IPS-20b (cell line): Measurements from ENCODE around the gene TLE7.

Experiments used
- H3K27ac ChIP-seq: one replicate; pipeline ENCODE4 v1.5.1; 2013; ENCODE audit warnings: low read length
- H3K27me3 ChIP-seq: 2 replicates; pipeline ENCODE4 v1.6.1; 2013; ENCODE audit warnings: mild to moderate bottlenecking, low read length, inconsistent platforms; ENCODE audit not compliant: insufficient read depth
- H3K36me3 ChIP-seq: 2 replicates; pipeline ENCODE4 v1.6.1; 2013; ENCODE audit warnings: low read depth, mild to moderate bottlenecking, inconsistent platforms, low read length, moderate library complexity; ENCODE audit not compliant: insufficient read depth
- H3K4me1 ChIP-seq: 2 replicates; pipeline ENCODE4 v1.6.1; 2013; ENCODE audit warnings: mild to moderate bottlenecking, control low read depth, inconsistent platforms, low read length, moderate library complexity; ENCODE audit not compliant: insufficient read depth
- H3K4me3 ChIP-seq: 2 replicates; pipeline ENCODE4 v1.5.1; 2013; ENCODE audit warnings: mild to moderate bottlenecking, low read length, inconsistent platforms
- H3K9ac ChIP-seq: 2 replicates; pipeline ENCODE4 v1.6.1; 2013; ENCODE audit warnings: low read depth, mild to moderate bottlenecking, inconsistent platforms, low read length, moderate library complexity
- H3K9me3 ChIP-seq: 2 replicates; pipeline ENCODE4 v1.6.1; 2013; ENCODE audit warnings: mild to moderate bottlenecking, low read depth, low read length, inconsistent platforms; ENCODE audit not compliant: insufficient read depth

The TLE7 gene

DNA sequence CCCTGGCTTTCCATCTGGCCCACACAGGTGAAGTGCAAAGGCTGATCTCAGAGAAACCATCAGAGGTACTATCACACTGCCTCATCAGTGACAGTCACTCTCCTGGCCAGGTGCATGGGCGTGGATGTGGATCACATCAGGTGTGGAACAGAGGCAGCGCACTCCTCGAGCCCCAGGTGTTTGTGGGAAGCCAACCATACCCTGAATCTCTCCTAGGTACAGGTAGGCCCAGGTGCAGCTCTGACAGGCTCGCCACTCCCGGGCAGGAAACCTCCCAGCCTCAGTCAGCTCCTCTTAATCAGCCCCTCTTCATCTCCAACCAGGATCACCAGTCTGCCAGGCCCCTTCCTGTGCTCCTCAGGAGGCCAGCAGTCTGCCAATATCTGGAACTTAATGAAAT is 31.7 kb downstream of the TLE7 start:
- Histone ChIP-seq H3K9ac (no peak overlapping the region), H3K4me1 (peaks cover 4% of the 10 kb centered on the region; the same call in 1 of the 2 replicates), H3K9me3 (no peaks in the 10 kb centered on the region), H3K27ac (no peak overlapping the region), H3K27me3 (peaks cover 12% of the 10 kb centered on the region), H3K36me3 (no peaks in the 10 kb centered on the region), H3K4me3 (no peak overlapping the region)

DNA sequence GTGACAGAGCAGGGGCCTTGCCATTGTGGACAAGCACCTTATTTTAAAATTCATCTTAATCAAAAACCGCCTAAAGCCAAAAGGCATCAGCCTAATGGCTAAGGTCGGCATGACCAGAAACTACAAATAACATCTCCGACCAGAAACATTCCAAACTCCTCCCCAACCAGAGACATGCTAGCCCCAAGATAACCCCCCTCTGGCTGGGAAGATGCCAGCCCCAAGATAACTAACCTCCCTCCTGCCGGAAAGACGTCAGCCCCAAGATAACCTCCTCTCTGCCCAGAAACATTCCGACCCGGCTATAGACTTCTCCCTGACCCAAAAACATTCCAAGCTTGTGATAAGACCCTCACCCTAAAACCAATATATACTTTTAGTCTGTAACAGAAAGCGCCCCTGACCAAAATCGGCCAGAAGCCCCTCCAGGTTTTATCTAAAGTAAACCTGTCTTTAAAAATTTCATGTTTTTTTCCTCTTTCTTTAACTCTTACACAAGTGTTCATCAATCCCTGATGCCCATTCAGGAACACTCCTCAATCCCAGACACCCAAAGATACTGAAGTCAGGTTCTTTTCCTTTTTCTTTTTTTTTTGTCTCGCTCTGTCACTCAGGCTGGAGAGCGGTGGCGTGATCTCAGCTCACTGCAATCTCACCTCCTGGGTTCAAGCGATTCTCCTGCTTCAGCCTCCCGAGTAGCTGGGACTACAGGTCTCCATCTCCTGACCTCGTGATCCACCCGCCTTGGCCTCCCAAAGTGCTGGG is 32.7 kb downstream of the TLE7 start:
- no peak overlapping the region for H3K27ac ChIP-seq
- H3K36me3 ChIP-seq = no peaks in the 10 kb centered on the region
- no peak overlapping the region for H3K4me3 ChIP-seq
- no peak overlapping the region for H3K9ac ChIP-seq
- H3K9me3 ChIP-seq = peaks cover 9% of the 10 kb centered on the region
- H3K4me1 ChIP-seq = peaks cover 4% of the 10 kb centered on the region; the same call in 1 of the 2 replicates
- peaks cover 12% of the 10 kb centered on the region for H3K27me3 ChIP-seq

GRCh38 chr16:71408536-71408935 is 33.3 kb downstream of the TLE7 start:
- peaks cover 6% of the 10 kb centered on the region for H3K27me3 ChIP-seq
- H3K4me3 ChIP-seq = no peak overlapping the region
- H3K9ac ChIP-seq = no peak overlapping the region
- H3K27ac ChIP-seq = no peak overlapping the region
- H3K4me1 ChIP-seq = peaks cover 4% of the 10 kb centered on the region; the same call in 1 of the 2 replicates
- no peaks in the 10 kb centered on the region for H3K36me3 ChIP-seq
- H3K9me3 ChIP-seq = peaks cover 10% of the 10 kb centered on the region

GRCh38 chr16:71407731-71408130 is 34.1 kb downstream of the TLE7 start:
- H3K4me3 ChIP-seq = no peak overlapping the region
- H3K27ac ChIP-seq = no peak overlapping the region
- H3K27me3 ChIP-seq = no peaks in the 10 kb centered on the region; the same call in 1 of the 2 replicates
- H3K9ac ChIP-seq = no peak overlapping the region
- H3K36me3 ChIP-seq = no peaks in the 10 kb centered on the region
- peaks cover 10% of the 10 kb centered on the region for H3K9me3 ChIP-seq
- H3K4me1 ChIP-seq = no peaks in the 10 kb centered on the region

DNA sequence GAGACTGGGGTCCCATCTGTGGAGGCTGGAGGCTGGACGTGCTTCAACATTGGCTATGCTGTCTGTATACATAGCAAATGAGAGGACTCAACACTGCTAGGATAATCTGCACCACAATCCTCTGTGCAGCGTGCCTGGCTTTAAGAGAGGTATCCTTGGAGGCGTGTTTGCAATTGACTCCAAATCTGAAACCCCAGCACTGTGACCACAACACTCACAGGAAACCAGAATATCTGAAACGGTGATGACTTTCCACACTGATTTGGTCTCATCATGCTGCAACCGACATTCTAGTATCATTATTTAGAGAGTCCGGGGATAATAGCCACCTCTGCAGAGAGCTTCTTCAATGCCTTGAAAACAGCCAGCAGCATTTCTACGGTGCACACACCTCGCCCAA is 35.1 kb downstream of the TLE7 start:
- Histone ChIP-seq H3K36me3 (no peaks in the 10 kb centered on the region), H3K4me3 (no peak overlapping the region), H3K27ac (no peak overlapping the region), H3K27me3 (no peaks in the 10 kb centered on the region; the same call in 1 of the 2 replicates), H3K9me3 (peaks cover 10% of the 10 kb centered on the region), H3K4me1 (peaks cover 5% of the 10 kb centered on the region; the same call in 1 of the 2 replicates), H3K9ac (no peak overlapping the region)

- Histone ChIP-seq H3K27me3 (no peaks in the 10 kb centered on the region; the same call in 1 of the 2 replicates), H3K9ac (no peak overlapping the region), H3K4me3 (no peak overlapping the region), H3K36me3 (no peaks in the 10 kb centered on the region), H3K9me3 (peaks cover 10% of the 10 kb centered on the region), H3K27ac (no peak overlapping the region), H3K4me1 (peaks cover 6% of the 10 kb centered on the region; the same call in 1 of the 2 replicates)
These were observed 35.5 kb downstream of the TLE7 start for GRCh38 chr16:71406316-71406715.

- Histone ChIP-seq H3K36me3 (no peaks in the 10 kb centered on the region), H3K27me3 (no peaks in the 10 kb centered on the region; the same call in 1 of the 2 replicates), H3K4me1 (peaks cover 12% of the 10 kb centered on the region; the same call in 1 of the 2 replicates), H3K9ac (no peak overlapping the region), H3K9me3 (peaks cover 10% of the 10 kb centered on the region), H3K4me3 (no peak overlapping the region), H3K27ac (no peak overlapping the region)
These were observed 37.5 kb downstream of the TLE7 start for GRCh38 chr16:71404364-71404763.

DNA sequence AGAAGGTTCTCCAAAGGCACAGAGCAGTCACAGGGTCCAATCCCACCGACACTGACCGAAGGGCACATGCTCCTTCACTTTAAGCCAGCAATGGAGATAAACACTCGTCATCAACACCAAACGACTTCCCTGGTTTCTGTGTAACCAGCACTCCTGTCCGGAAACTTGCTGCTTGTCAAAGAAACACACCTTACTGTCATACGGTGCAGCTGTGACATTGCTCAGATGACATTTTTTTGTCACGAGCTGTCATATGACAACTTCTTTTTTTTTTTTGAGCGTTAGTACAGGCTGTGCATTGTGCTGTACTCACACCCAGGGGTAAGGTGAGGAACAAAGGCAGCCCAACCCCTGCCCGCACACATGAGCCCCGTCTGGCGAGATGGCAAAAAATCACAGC is 39.2 kb downstream of the TLE7 start:
- H3K27ac ChIP-seq = no peak overlapping the region
- H3K4me1 ChIP-seq = peaks cover 12% of the 10 kb centered on the region; the same call in 1 of the 2 replicates
- H3K9ac ChIP-seq = no peak overlapping the region
- no peak overlapping the region for H3K4me3 ChIP-seq
- no peaks in the 10 kb centered on the region for H3K36me3 ChIP-seq
- peaks cover 10% of the 10 kb centered on the region for H3K9me3 ChIP-seq
- no peaks in the 10 kb centered on the region; the same call in 1 of the 2 replicates for H3K27me3 ChIP-seq

- no peaks in the 10 kb centered on the region; the same call in 1 of the 2 replicates for H3K27me3 ChIP-seq
- no peak overlapping the region for H3K4me3 ChIP-seq
- H3K4me1 ChIP-seq = peaks cover 12% of the 10 kb centered on the region; the same call in 1 of the 2 replicates
- H3K9me3 ChIP-seq = peaks cover 10% of the 10 kb centered on the region
- no peak overlapping the region for H3K27ac ChIP-seq
- H3K36me3 ChIP-seq = no peaks in the 10 kb centered on the region
- 0 out of 2 replicates have a peak overlapping the region, but pooled peaks have one; percentile 8 for H3K9ac ChIP-seq
These were observed 39.8 kb downstream of the TLE7 start for GRCh38 chr16:71402007-71402406.

DNA sequence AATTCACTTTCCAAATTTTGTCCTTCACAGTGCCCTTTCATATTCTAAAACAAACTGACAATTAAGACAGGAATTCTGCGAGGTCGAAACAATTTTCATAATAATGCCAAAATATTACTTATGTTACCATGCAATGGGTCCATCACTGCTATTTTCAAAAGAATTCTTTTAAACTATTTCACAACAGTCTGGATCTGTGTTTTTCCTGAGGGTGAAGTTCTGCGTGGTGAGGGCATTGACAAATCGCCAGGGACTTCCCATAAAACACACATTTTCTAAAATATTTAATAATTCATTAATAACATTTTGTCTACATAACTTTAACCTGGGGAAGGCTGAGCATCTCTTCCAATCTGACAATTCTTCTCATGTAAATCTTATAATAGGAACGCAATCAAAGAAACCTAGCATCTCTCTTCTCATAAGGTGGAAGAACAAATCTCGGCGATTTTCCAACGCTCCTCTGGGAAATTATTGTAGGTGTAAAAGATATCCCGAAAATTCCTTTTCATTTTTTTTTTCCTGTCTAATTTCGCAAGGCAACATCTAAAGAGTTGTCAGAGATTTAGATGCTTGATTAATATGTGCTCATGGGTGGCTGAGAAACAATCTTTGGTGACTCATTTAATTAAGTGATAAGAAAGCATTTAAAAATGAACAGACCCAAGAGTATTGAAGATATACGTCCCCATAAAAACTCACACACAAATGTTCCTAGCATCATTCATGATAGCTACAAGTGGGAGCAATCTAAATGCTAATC is 41.9 kb downstream of the TLE7 start:
- peaks cover 9% of the 10 kb centered on the region for H3K9me3 ChIP-seq
- peaks cover 12% of the 10 kb centered on the region; the same call in 1 of the 2 replicates for H3K4me1 ChIP-seq
- H3K4me3 ChIP-seq = no peak overlapping the region
- no peak overlapping the region for H3K27ac ChIP-seq
- no peak overlapping the region for H3K9ac ChIP-seq
- H3K27me3 ChIP-seq = no peaks in the 10 kb centered on the region
- H3K36me3 ChIP-seq = no peaks in the 10 kb centered on the region

DNA sequence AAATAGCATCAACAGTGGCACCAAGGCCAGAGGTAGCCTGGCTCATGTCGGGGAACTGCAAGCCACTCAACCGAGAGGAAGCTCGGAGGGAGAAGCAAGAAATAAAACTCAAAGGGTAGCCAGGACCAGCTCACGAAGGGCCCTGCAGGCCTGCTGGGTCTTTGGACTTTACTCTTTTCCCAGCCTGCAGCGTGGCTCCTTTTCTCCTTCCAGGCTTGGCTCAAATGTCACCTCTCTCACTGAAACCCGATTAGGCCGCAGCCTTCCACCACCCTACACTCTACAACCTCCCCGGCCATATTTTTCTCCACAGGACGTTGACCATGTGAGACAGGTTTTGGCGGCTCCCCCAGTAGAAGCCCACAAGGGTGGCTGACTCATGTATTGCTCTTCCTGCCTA is 45.3 kb downstream of the TLE7 start:
- Histone ChIP-seq H3K9me3 (no peaks in the 10 kb centered on the region), H3K4me1 (peaks cover 6% of the 10 kb centered on the region), H3K27ac (no peak overlapping the region), H3K36me3 (no peaks in the 10 kb centered on the region), H3K4me3 (no peak overlapping the region), H3K27me3 (no peaks in the 10 kb centered on the region), H3K9ac (no peak overlapping the region)
